ENCODE data around the gene CS. TPM values are rescaled to one million over a fixed set of nuclear protein-coding genes. Genes with fewer than 3 reads are reported as not detected.

CS gene
- total RNA-seq (2021): 250 and 253 TPM in 2 replicates
- long read RNA-seq, transcript CS-201 (11 exons, 2,975 nt): major isoform, 66 of 110 reads
- long read RNA-seq, partial matches to known transcripts: 26 of 110 reads
- long read RNA-seq, other reads (novel, unspliced or antisense): 13 of 110 reads

DNA sequence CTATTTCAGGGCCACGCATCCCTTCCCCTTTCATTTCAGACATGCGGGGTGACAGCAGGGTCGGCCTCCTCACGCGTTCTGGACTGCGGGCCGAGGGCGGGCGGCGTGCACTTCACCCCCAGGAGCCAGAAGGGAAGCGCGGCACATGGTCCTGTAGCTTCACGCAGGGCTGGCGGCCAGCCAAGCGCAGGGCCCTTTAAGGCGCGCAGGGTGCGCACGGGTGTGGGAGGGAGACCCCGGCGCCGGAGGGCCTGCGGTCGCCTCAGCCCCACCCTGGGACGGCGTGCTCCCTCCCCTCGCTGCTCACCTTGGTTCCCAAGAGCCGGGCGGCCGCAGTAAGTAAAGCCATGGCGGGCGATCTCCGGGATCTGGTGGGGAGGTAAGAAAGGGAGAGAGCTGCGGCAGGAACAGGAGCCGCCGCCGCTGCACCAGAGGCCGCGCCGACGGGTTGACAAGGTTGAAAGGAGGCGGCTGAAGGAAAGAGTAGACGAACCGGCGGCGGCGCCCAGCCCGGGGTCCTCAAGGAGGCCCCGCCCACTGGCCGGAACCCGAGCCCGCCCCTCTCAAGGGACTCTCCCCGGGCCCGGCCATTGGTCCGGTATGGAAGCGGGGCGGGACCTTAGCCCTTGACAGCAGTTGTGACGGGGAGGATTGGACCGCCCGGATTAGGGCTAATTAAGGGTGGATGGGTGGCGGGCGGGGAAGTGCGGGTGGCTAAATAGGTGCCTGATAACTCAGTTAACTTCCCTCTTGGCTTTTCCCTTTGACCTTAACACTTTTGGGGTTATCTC, at the start of gene CS:
Gene CS (minus strand): TSS at position 478 of the 791 bp plus-strand sequence. CDS start 129 bp downstream, at position 349.
- no peak within 1 kb of the TSS for H2BK120ac ChIP-seq (ENCODE audit: low read depth, low read length, poor library complexity, severe bottlenecking)
- Mint-ChIP-seq H3K4me3 (peak within 1 kb of the TSS; percentile 95 to 96), H3K36me3 (ENCODE audit: insufficient read depth in 1 of 3, low read depth in 3 of 3) (peaks cover 6 to 43% (median 21%) of the 10 kb centered on the region in 3 experiments), H3K27me3 (ENCODE audit: low read depth) (no peaks in the 10 kb centered on the region), H3K9me3 (no peaks in the 10 kb centered on the region), H3K4me1 (peaks cover 15 to 19% of the 10 kb centered on the region in 2 experiments), H3K27ac (peak within 1 kb of the TSS; percentile 96 to 99 (median 99))
- DNase-seq: peak; percentile 99
- no peak within 1 kb of the TSS for H3K4ac ChIP-seq (ENCODE audit: low read depth, low read length)
- H3K9ac ChIP-seq (ENCODE audit: extremely low read depth, insufficient read length, low read length): peak within 1 kb of the TSS; percentile 87
- TF ChIP-seq, protein P1, sequence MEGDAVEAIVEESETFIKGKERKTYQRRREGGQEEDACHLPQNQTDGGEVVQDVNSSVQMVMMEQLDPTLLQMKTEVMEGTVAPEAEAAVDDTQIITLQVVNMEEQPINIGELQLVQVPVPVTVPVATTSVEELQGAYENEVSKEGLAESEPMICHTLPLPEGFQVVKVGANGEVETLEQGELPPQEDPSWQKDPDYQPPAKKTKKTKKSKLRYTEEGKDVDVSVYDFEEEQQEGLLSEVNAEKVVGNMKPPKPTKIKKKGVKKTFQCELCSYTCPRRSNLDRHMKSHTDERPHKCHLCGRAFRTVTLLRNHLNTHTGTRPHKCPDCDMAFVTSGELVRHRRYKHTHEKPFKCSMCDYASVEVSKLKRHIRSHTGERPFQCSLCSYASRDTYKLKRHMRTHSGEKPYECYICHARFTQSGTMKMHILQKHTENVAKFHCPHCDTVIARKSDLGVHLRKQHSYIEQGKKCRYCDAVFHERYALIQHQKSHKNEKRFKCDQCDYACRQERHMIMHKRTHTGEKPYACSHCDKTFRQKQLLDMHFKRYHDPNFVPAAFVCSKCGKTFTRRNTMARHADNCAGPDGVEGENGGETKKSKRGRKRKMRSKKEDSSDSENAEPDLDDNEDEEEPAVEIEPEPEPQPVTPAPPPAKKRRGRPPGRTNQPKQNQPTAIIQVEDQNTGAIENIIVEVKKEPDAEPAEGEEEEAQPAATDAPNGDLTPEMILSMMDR (conservative IDR thresholded peaks at IDR 0.05): no peak
- peaks cover 15% of the 10 kb centered on the region; the same call in 1 of the 2 replicates for H3K79me2 ChIP-seq (ENCODE audit: insufficient read depth, low read length)
- H4K20me1 ChIP-seq (ENCODE audit: control insufficient read depth, insufficient read depth, insufficient read length): no peaks in the 10 kb centered on the region
- no peak within 1 kb of the TSS for H3K23ac ChIP-seq (ENCODE audit: insufficient read length, low read depth, low read length)
- H3K27ac ChIP-seq (ENCODE audit: insufficient read length, low read depth, low read length): peak within 1 kb of the TSS; percentile 35
- H3K79me1 ChIP-seq (ENCODE audit: insufficient read depth, low read depth, low read length, poor library complexity, severe bottlenecking): peaks cover 15% of the 10 kb centered on the region
- H2AFZ ChIP-seq (ENCODE audit: low read length): no peak within 1 kb of the TSS
- no peaks in the 10 kb centered on the region; the same call in 1 of the 2 replicates for H3K4me1 ChIP-seq (ENCODE audit: insufficient read depth, low read length)
- no peak within 1 kb of the TSS for H3T11ph ChIP-seq (ENCODE audit: low read length)
- no peak within 1 kb of the TSS for H2AK5ac ChIP-seq (ENCODE audit: insufficient read length, low read length)
- H3K18ac ChIP-seq (ENCODE audit: insufficient read length, low read depth, low read length): peak within 1 kb of the TSS; percentile 63
- no peaks in the 10 kb centered on the region for H3K27me3 ChIP-seq (ENCODE audit: insufficient read depth, low read length)
- H2BK20ac ChIP-seq (ENCODE audit: low read depth, low read length, poor library complexity, severe bottlenecking): no peak within 1 kb of the TSS
- no peak within 1 kb of the TSS for H3K56ac ChIP-seq (ENCODE audit: insufficient read length, low read depth, low read length)
- peak within 1 kb of the TSS; percentile 24 for H2BK5ac ChIP-seq (ENCODE audit: insufficient read length, low read length)
- no peak within 1 kb of the TSS for H4K5ac ChIP-seq (ENCODE audit: insufficient read length, low read depth, low read length)
- no peaks in the 10 kb centered on the region for H3K9me3 ChIP-seq (ENCODE audit: control insufficient read depth, low read depth, low read length)
- H4K91ac ChIP-seq (ENCODE audit: insufficient read length, low read depth, low read length): no peak within 1 kb of the TSS
- peak within 1 kb of the TSS; percentile 45 for H3K14ac ChIP-seq (ENCODE audit: insufficient read depth, low read length)
- H3K23me2 ChIP-seq (ENCODE audit: insufficient read length, low read depth, low read length, poor library complexity, severe bottlenecking): peaks cover 11% of the 10 kb centered on the region
- no peak within 1 kb of the TSS; the same call in 1 of the 2 replicates for H2BK15ac ChIP-seq (ENCODE audit: low read depth, low read length)
- no peak within 1 kb of the TSS for H4K8ac ChIP-seq (replicated peaks; ENCODE audit: insufficient read length, low read depth, low read length)
- H2BK12ac ChIP-seq (ENCODE audit: insufficient read length, low read depth, low read length): no peak within 1 kb of the TSS
- peak within 1 kb of the TSS; percentile 96 for H3K4me2 ChIP-seq (ENCODE audit: insufficient read depth, insufficient read length, low read length)
- no CpG with 5 or more reads among the region's 63 CpGs for WGBS (ENCODE audit: extremely low coverage, insufficient read length, low lambda C conversion rate)

Measured in H9 (cell line).